KMS-11 (cell line): ENCODE measurements around the gene P2RX1.

Experiments used
- H2AFZ ChIP-seq: fragments of 200-600 bp; sonication (generic); 2 replicates; pipeline ENCODE4 v1.6.1; 2016; ENCODE audit warnings: antibody characterized with exemption, mixed run types, low read depth
- H3K27ac ChIP-seq: fragments of 200-600 bp; sonication (generic); 2 replicates; pipeline ENCODE4 v1.6.1; 2016; ENCODE audit warnings: mild to moderate bottlenecking, mixed run types
- H3K27me3 ChIP-seq: fragments of 200-600 bp; sonication (generic); 2 replicates; pipeline ENCODE4 v1.6.1; 2017; ENCODE audit warnings: mild to moderate bottlenecking, low read depth, mixed run types, moderate library complexity; ENCODE audit not compliant: insufficient read depth
- H3K36me3 ChIP-seq: fragments of 200-600 bp; sonication (generic); 2 replicates; pipeline ENCODE4 v1.6.1; 2017; ENCODE audit warnings: mild to moderate bottlenecking, mixed run types; ENCODE audit not compliant: insufficient read depth
- H3K4me1 ChIP-seq: fragments of 200-600 bp; sonication (generic); 2 replicates; pipeline ENCODE4 v1.6.1; 2016; ENCODE audit warnings: mild to moderate bottlenecking, low read depth, mixed run types; ENCODE audit not compliant: poor library complexity, severe bottlenecking
- H3K4me2 ChIP-seq: fragments of 200-600 bp; sonication (generic); 2 replicates; pipeline ENCODE4 v1.7.0; 2016; ENCODE audit warnings: mild to moderate bottlenecking, mixed run types
- H3K4me3 ChIP-seq: fragments of 200-600 bp; sonication (generic); IDR thresholded peaks from 2 replicates; pipeline ENCODE4 v1.6.1; 2017; ENCODE audit warnings: low read depth, low read length, mixed read lengths; ENCODE audit not compliant: insufficient read depth
- H3K79me2 ChIP-seq: fragments of 200-600 bp; sonication (generic); 2 replicates; pipeline ENCODE4 v1.6.1; 2016; ENCODE audit warnings: low read depth, mixed run types; ENCODE audit not compliant: insufficient read depth
- H3K9ac ChIP-seq: fragments of 200-600 bp; sonication (generic); 2 replicates; pipeline ENCODE4 v1.6.1; 2016; ENCODE audit warnings: mild to moderate bottlenecking, mixed run types
- H4K20me1 ChIP-seq: fragments of 200-600 bp; sonication (generic); 2 replicates; pipeline ENCODE4 v1.6.1; 2016; ENCODE audit warnings: mild to moderate bottlenecking, mixed run types; ENCODE audit not compliant: insufficient read depth
- TF ChIP-seq, protein P1 (sequence below): fragments of 200-600 bp; sonication (generic); conservative IDR thresholded peaks from 2 replicates; pipeline ENCODE4 v1.6.1; 2017; ENCODE audit warnings: low read depth, mild to moderate bottlenecking, antibody characterized with exemption, low read length, moderate library complexity, mixed read lengths

Gene P2RX1

GRCh38 chr17:3963237-3964201, 47.3 kb upstream of the P2RX1 start:
- Histone ChIP-seq H3K36me3 (no peaks in the 10 kb centered on the region), H3K4me3 (no peak overlapping the region), H3K27ac (no peak overlapping the region), H3K9ac (peak overlapping the region; percentile 27), H3K27me3 (no peaks in the 10 kb centered on the region), H3K79me2 (peaks cover 34% of the 10 kb centered on the region), H3K4me2 (peak overlapping the region; percentile 80), H3K4me1 (peaks cover 41% of the 10 kb centered on the region), H2AFZ (no peak overlapping the region; the same call in 1 of the 2 replicates), H4K20me1 (no peaks in the 10 kb centered on the region)
- TF ChIP-seq, protein P1, sequence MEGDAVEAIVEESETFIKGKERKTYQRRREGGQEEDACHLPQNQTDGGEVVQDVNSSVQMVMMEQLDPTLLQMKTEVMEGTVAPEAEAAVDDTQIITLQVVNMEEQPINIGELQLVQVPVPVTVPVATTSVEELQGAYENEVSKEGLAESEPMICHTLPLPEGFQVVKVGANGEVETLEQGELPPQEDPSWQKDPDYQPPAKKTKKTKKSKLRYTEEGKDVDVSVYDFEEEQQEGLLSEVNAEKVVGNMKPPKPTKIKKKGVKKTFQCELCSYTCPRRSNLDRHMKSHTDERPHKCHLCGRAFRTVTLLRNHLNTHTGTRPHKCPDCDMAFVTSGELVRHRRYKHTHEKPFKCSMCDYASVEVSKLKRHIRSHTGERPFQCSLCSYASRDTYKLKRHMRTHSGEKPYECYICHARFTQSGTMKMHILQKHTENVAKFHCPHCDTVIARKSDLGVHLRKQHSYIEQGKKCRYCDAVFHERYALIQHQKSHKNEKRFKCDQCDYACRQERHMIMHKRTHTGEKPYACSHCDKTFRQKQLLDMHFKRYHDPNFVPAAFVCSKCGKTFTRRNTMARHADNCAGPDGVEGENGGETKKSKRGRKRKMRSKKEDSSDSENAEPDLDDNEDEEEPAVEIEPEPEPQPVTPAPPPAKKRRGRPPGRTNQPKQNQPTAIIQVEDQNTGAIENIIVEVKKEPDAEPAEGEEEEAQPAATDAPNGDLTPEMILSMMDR = no peak

DNA sequence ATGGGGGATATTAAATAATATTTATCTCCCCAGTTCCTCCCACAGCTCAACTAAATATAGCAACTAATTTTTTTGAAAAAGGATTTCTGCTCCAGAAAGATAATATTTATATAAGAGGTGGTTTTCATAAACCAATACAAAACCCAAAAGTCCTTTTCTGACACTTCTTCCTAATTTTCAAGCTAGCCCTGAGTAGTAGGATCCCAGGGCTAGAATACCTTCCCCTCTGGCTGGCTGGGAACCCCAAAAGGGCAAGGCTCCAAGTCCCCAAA, 46.6 kb upstream of the P2RX1 start:
- Histone ChIP-seq H3K9ac (no peak overlapping the region), H3K4me2 (peak overlapping the region; percentile 80), H4K20me1 (no peaks in the 10 kb centered on the region), H3K27ac (no peak overlapping the region), H3K4me1 (peaks cover 41% of the 10 kb centered on the region), H3K27me3 (no peaks in the 10 kb centered on the region), H3K79me2 (peaks cover 34% of the 10 kb centered on the region), H2AFZ (no peak overlapping the region), H3K4me3 (no peak overlapping the region), H3K36me3 (no peaks in the 10 kb centered on the region)
- TF ChIP-seq, protein P1 = no peak

DNA sequence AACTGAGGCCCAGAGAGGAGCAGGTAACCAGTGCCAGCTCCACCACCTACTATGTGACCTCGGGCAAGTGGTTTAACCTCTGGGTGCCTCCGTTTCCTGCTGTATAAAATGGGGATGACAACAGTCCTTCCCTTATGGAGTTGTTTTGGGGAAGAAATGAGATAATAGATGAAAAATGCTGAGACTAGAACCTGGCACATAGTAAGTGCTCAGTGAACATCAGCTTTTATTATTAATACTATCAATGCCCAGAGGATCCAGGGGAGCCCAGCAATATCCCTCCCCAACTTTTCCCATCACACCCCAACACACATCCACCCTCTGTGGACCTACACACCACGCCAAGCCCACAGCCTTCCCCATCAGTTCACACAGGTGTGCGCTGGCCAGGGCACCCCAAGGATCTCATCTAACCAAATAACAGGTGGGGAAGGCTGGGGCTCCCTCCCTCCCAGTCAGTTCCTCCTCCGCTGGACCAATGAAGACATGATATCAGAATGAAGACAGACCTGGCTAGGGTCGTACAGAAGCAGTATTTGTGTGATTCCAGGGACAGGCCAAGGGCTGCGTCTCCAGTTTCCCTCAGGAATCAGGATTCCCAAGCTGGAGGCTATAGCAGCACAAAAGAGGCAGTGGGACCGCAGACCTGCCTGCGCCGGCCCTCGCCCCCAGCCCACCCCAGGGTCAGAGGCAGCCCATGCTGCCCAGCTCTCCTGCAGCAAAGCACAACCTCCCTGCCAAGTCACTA, 46.1 kb upstream of the P2RX1 start:
- Histone ChIP-seq H3K4me1 (peaks cover 41% of the 10 kb centered on the region), H2AFZ (no peak overlapping the region), H3K4me3 (no peak overlapping the region), H3K79me2 (peaks cover 34% of the 10 kb centered on the region), H3K9ac (no peak overlapping the region), H4K20me1 (no peaks in the 10 kb centered on the region), H3K27ac (peak overlapping the region; percentile 35; the same call in 1 of the 2 replicates), H3K27me3 (no peaks in the 10 kb centered on the region), H3K36me3 (no peaks in the 10 kb centered on the region), H3K4me2 (peak overlapping the region; percentile 80)
- TF ChIP-seq, protein P1 = no peak

GRCh38 chr17:3961564-3962047, 45.3 kb upstream of the P2RX1 start:
- Histone ChIP-seq H3K4me2 (peak overlapping the region; percentile 80; the same call in 1 of the 2 replicates), H3K4me3 (no peak overlapping the region), H4K20me1 (no peaks in the 10 kb centered on the region), H3K4me1 (peaks cover 41% of the 10 kb centered on the region), H3K36me3 (no peaks in the 10 kb centered on the region), H3K79me2 (peaks cover 34% of the 10 kb centered on the region), H3K9ac (no peak overlapping the region), H2AFZ (no peak overlapping the region), H3K27ac (peak overlapping the region; percentile 35; the same call in 1 of the 2 replicates), H3K27me3 (no peaks in the 10 kb centered on the region)
- TF ChIP-seq, protein P1 = no peak
